GM12801 (cell line): ENCODE measurements around the gene SERPINB12.

Experiments
- CTCF ChIP-seq: IDR thresholded peaks from one replicate; pipeline ENCODE4 v1.5.1; 2011; ENCODE audit warnings: control low read depth; ENCODE audit not compliant: insufficient read length; ENCODE audit errors: extremely low read depth

The SERPINB12 gene, protein sequence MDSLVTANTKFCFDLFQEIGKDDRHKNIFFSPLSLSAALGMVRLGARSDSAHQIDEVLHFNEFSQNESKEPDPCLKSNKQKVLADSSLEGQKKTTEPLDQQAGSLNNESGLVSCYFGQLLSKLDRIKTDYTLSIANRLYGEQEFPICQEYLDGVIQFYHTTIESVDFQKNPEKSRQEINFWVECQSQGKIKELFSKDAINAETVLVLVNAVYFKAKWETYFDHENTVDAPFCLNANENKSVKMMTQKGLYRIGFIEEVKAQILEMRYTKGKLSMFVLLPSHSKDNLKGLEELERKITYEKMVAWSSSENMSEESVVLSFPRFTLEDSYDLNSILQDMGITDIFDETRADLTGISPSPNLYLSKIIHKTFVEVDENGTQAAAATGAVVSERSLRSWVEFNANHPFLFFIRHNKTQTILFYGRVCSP

DNA sequence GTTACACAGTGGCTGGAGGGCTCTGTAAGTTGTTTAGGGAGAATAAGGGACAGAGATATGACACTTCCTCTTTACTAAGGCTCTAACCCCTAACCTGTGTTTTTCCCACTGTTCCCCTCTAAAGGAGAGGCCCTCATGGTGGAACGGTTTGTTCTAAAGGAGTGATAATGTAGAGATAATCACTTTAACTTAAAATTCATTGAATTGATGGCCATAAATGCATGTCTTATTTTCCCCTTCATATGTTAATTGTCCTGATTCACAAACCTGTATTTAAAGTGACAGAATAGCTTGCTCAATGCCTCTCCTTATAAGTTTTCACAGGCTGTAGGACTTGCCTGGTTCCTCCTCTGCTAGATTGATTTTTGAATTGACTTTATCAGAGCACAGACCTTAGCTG lies at the start of gene SERPINB12:
TSS of gene SERPINB12 (plus strand) at position 301 of the 400 bp plus-strand sequence. CDS start 13,791 bp downstream, outside the sequence.
- TF ChIP-seq CTCF = no peak

- no peak for TF ChIP-seq CTCF
Measured at GRCh38 chr18:63492851-63493250, 49.3 kb upstream of the SERPINB12 start.

GRCh38 chr18:63495675-63496074 lies 46.5 kb upstream of the SERPINB12 start:
- no peak for TF ChIP-seq CTCF

DNA sequence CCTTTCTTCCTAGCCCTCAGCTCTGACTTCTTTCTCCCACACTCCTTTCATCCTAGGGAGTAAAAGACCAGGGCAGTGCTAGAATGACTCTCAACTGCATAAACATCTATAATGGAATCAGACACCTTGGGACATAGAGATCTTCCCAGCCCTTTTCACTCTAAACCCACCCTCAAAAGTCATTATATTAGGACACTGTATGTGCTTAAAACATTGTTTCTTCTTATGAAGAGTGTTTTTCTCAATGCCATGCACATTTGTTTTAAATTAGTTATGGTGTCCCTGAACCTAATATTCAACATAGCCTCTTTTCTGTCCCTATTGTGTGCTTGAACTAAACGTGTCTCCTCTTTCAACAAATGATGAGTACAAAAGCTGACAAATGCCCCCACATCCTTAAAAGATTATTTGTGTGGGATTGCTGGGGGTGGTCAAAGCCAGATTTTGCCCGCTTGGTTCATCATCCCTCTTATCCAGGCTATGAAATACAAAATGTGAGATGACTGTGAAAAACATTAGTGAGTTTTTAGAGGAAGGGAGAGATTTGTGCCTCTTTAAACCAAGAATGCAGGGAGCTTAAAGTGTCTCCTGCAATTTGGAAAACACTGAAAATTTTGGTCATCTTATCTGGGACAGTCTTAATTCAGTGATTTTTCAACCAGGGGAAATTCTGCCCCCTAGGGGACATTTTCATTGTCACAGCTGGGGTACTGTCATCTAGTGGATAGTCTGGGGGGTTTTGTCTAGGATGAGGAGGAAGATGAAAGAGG lies 36.4 kb upstream of the SERPINB12 start:
- no peak for TF ChIP-seq CTCF

DNA sequence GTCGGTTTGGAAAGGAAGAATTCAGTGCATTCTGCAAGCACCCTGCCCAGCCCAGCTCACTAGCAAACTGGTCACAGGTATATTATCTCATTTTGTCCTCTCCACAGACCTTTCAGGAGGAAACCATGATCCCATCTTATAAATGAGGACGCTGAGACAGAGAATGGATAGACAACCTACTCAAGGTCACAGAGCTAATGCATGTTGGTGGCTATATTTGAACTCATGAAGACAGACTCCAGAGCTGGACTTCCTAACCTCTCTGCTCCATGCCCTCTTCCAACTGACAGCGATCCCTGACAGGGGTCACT lies 35.9 kb upstream of the SERPINB12 start:
- TF ChIP-seq CTCF = no peak

DNA sequence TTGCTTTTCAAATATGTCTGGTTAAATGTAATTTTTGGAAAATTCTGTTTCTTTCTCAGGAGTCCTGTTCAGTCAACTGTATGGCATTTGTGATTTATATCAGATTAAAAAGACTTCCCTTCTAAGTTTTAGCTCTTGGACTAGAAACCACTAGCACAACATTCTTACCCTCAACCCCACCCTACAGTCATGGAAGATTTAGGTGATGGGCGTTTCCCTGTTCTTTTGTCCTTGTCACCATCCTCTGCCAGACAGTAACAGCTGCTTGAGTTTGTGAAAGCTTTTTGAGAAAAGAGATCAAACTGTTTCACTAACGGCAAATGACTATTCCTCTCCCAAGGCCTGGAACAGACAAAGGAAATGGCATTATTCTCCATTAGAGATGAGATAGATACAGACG lies 33.6 kb upstream of the SERPINB12 start:
- no peak for TF ChIP-seq CTCF

DNA sequence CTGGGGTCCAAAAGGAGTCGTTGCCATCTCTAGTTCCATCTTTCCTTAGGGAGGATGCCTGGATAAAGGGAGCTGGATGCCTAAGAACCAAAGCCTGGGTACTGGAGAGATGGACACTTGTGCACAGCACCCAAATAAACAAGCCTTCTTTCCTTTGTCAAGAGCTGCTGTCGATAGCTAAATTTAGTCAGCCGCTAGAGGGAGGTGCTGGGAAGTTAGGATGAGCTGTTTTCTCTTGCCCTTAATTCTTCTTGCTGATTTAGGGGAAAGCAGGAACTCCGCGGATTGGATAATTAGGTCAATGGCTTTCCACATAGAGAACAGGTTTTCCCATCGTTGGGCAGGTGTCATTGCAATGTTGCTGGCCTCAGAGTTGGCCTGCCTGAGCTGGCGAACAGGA lies 30.9 kb upstream of the SERPINB12 start:
- no peak for TF ChIP-seq CTCF
